ENCODE measurements around the gene FZD1. TPM values are rescaled to one million over a fixed set of nuclear protein-coding genes. Genes with fewer than 3 reads are reported as not detected.

Gene FZD1
- polyA plus RNA-seq, 1 donor from 2014 or later: 2.9 TPM

DNA sequence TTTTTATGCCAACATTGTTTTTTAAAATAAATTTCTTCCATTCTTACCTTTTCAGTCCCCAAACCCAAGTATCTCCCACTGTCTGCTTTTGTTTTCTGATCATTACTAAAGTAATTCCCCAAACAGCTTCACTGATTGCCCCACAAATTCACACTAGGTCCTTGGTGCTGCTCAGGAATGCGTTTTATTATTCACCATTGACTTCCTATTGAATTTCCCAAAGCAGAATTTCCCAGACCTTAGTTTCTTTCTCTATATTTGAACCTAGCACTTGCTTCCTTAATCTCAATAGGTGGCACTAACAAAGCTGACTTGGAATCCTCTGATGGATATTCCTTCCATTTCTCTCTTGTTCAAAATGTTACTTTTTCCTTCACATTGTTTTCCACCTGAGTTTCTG is 52.2 kb downstream of the FZD1 start:
- no peaks in the 10 kb centered on the region for H3K79me2 ChIP-seq (replicated peaks; ENCODE audit: insufficient read depth, low read length)
- TF ChIP-seq TAF1 (IDR thresholded peaks at IDR 0.05; ENCODE audit: low read depth) (no peak), EZH2 (IDR thresholded peaks at IDR 0.05; ENCODE audit: borderline replicate concordance, insufficient read depth, low read length, poor library complexity, severe bottlenecking) (no peak)
- TF ChIP-seq, protein P1, sequence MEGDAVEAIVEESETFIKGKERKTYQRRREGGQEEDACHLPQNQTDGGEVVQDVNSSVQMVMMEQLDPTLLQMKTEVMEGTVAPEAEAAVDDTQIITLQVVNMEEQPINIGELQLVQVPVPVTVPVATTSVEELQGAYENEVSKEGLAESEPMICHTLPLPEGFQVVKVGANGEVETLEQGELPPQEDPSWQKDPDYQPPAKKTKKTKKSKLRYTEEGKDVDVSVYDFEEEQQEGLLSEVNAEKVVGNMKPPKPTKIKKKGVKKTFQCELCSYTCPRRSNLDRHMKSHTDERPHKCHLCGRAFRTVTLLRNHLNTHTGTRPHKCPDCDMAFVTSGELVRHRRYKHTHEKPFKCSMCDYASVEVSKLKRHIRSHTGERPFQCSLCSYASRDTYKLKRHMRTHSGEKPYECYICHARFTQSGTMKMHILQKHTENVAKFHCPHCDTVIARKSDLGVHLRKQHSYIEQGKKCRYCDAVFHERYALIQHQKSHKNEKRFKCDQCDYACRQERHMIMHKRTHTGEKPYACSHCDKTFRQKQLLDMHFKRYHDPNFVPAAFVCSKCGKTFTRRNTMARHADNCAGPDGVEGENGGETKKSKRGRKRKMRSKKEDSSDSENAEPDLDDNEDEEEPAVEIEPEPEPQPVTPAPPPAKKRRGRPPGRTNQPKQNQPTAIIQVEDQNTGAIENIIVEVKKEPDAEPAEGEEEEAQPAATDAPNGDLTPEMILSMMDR (IDR thresholded peaks at IDR 0.05; ENCODE audit: poor library complexity, severe bottlenecking): no peak
- no peaks in the 10 kb centered on the region for H3K9me3 ChIP-seq (ENCODE audit: low read length)
- no peak overlapping the region for H3K4me2 ChIP-seq (ENCODE audit: low read length)
- H3K27ac ChIP-seq (ENCODE audit: low read length): no peak overlapping the region
- no peak overlapping the region for H3K9ac ChIP-seq (ENCODE audit: low read length)
- H3K27me3 ChIP-seq (ENCODE audit: insufficient read depth, low read depth, low read length): no peaks in the 10 kb centered on the region
- no peaks in the 10 kb centered on the region for H3K9me2 ChIP-seq (ENCODE audit: insufficient read depth, low read length)
- no peaks in the 10 kb centered on the region for H3K36me3 ChIP-seq (ENCODE audit: insufficient read depth, low read length)
- H2AFZ ChIP-seq (ENCODE audit: low read depth, low read length): no peak overlapping the region
- H4K20me1 ChIP-seq (ENCODE audit: insufficient read depth): no peaks in the 10 kb centered on the region
- H3K4me3 ChIP-seq (ENCODE audit: low read length): no peak overlapping the region
- no peaks in the 10 kb centered on the region for H3F3A ChIP-seq (ENCODE audit: insufficient read depth, low read length, poor library complexity, severe bottlenecking)

DNA sequence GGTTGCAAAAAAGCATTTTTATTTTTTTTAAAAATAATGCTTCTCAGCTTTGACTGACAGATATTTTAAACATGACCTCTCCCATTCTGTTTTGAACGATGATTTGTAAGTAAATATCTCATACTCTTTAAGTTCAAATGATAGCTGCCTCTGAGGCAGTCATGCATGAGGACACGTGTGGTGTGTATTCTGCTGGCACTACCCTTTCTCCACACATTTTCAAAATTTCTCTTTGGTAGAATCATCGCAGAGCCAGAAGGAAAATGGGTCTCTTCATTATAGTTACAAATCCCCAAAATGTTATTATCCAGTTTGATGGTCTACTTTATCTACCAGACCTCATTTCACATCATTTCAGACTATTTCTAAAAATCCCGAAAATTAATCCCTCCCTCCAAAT is 55.1 kb downstream of the FZD1 start:
- Histone ChIP-seq H4K20me1 (ENCODE audit: insufficient read depth) (no peaks in the 10 kb centered on the region), H3K27ac (ENCODE audit: low read length) (no peak overlapping the region), H3K9me3 (ENCODE audit: low read length) (no peaks in the 10 kb centered on the region), H3K9me2 (ENCODE audit: insufficient read depth, low read length) (no peaks in the 10 kb centered on the region), H3K9ac (ENCODE audit: low read length) (no peak overlapping the region), H3F3A (ENCODE audit: insufficient read depth, low read length, poor library complexity, severe bottlenecking) (no peaks in the 10 kb centered on the region), H3K4me2 (ENCODE audit: low read length) (no peak overlapping the region), H3K27me3 (ENCODE audit: insufficient read depth, low read depth, low read length) (no peaks in the 10 kb centered on the region), H2AFZ (ENCODE audit: low read depth, low read length) (no peak overlapping the region), H3K36me3 (ENCODE audit: insufficient read depth, low read length) (no peaks in the 10 kb centered on the region), H3K79me2 (replicated peaks; ENCODE audit: insufficient read depth, low read length) (no peaks in the 10 kb centered on the region), H3K4me3 (ENCODE audit: low read length) (no peak overlapping the region)
- TF ChIP-seq SMC3 (conservative IDR thresholded peaks at IDR 0.05; ENCODE audit: poor library complexity): no peak
- TF ChIP-seq TAF1 (IDR thresholded peaks at IDR 0.05; ENCODE audit: low read depth): no peak
- TF ChIP-seq POLR2AphosphoS5 (IDR thresholded peaks at IDR 0.05): no peak
- no peak for TF ChIP-seq MXI1 (conservative IDR thresholded peaks at IDR 0.05; ENCODE audit: poor library complexity, severe bottlenecking)
- TF ChIP-seq RAD21 (conservative IDR thresholded peaks at IDR 0.05): no peak
- TF ChIP-seq EP300 (conservative IDR thresholded peaks at IDR 0.05; ENCODE audit: poor library complexity, severe bottlenecking): no peak
- TF ChIP-seq, protein P1 (IDR thresholded peaks at IDR 0.05; ENCODE audit: poor library complexity, severe bottlenecking): no peak
- no peak for TF ChIP-seq EZH2 (IDR thresholded peaks at IDR 0.05; ENCODE audit: borderline replicate concordance, insufficient read depth, low read length, poor library complexity, severe bottlenecking)
- TF ChIP-seq, protein P2, sequence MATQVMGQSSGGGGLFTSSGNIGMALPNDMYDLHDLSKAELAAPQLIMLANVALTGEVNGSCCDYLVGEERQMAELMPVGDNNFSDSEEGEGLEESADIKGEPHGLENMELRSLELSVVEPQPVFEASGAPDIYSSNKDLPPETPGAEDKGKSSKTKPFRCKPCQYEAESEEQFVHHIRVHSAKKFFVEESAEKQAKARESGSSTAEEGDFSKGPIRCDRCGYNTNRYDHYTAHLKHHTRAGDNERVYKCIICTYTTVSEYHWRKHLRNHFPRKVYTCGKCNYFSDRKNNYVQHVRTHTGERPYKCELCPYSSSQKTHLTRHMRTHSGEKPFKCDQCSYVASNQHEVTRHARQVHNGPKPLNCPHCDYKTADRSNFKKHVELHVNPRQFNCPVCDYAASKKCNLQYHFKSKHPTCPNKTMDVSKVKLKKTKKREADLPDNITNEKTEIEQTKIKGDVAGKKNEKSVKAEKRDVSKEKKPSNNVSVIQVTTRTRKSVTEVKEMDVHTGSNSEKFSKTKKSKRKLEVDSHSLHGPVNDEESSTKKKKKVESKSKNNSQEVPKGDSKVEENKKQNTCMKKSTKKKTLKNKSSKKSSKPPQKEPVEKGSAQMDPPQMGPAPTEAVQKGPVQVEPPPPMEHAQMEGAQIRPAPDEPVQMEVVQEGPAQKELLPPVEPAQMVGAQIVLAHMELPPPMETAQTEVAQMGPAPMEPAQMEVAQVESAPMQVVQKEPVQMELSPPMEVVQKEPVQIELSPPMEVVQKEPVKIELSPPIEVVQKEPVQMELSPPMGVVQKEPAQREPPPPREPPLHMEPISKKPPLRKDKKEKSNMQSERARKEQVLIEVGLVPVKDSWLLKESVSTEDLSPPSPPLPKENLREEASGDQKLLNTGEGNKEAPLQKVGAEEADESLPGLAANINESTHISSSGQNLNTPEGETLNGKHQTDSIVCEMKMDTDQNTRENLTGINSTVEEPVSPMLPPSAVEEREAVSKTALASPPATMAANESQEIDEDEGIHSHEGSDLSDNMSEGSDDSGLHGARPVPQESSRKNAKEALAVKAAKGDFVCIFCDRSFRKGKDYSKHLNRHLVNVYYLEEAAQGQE (IDR thresholded peaks at IDR 0.05; ENCODE audit: borderline replicate concordance): no peak

Data from neural cell (in vitro differentiated cells).